ENCODE measurements around the gene CPT1B.

Gene CPT1B

GRCh38 chr22:50579752-50580151 lies 1.5 kb upstream of the CPT1B start:
- no peak overlapping the region for H3K4me3 ChIP-seq (ENCODE audit: low read depth, low read length)
- TF ChIP-seq CTCF (IDR thresholded peaks at IDR 0.05; ENCODE audit: insufficient read depth, low read depth, low read length, missing control alignments) = no peak
- DNase-seq (ENCODE audit: low read depth) = no peak

- DNase-seq (ENCODE audit: low read depth) = no peak
- TF ChIP-seq CTCF (IDR thresholded peaks at IDR 0.05; ENCODE audit: insufficient read depth, low read depth, low read length, missing control alignments) = no peak
- no peak overlapping the region for H3K4me3 ChIP-seq (ENCODE audit: low read depth, low read length)
Observed at GRCh38 chr22:50578776-50579310, 616 bp upstream of the CPT1B start.

- no peak overlapping the region for H3K4me3 ChIP-seq (ENCODE audit: low read depth, low read length)
- DNase-seq (ENCODE audit: low read depth) = no peak
- no peak for TF ChIP-seq CTCF (IDR thresholded peaks at IDR 0.05; ENCODE audit: insufficient read depth, low read depth, low read length, missing control alignments)
Observed at GRCh38 chr22:50577697-50577986, 585 bp downstream of the CPT1B start.

- TF ChIP-seq CTCF (IDR thresholded peaks at IDR 0.05; ENCODE audit: insufficient read depth, low read depth, low read length, missing control alignments) = no peak
- H3K4me3 ChIP-seq (ENCODE audit: low read depth, low read length) = no peak overlapping the region
- DNase-seq (ENCODE audit: low read depth) = no peak
Observed at GRCh38 chr22:50576806-50577696, 1.2 kb downstream of the CPT1B start.

- H3K4me3 ChIP-seq (ENCODE audit: low read depth, low read length) = no peak overlapping the region
- TF ChIP-seq CTCF (IDR thresholded peaks at IDR 0.05; ENCODE audit: insufficient read depth, low read depth, low read length, missing control alignments) = no peak
- DNase-seq (ENCODE audit: low read depth) = no peak
Observed at GRCh38 chr22:50576070-50576469, 2.2 kb downstream of the CPT1B start.

- no peak overlapping the region for H3K4me3 ChIP-seq (ENCODE audit: low read depth, low read length)
- no peak for TF ChIP-seq CTCF (IDR thresholded peaks at IDR 0.05; ENCODE audit: insufficient read depth, low read depth, low read length, missing control alignments)
- DNase-seq (ENCODE audit: low read depth) = no peak
Observed at GRCh38 chr22:50575426-50575941, 2.7 kb downstream of the CPT1B start.
